ENCODE measurements around the gene ACSM6.
A peak's percentile ranks its signal among the peaks of the same experiment; 100 is the strongest.
"Not testable (repeated sequence)": the region's sequence is repeated elsewhere in the genome, so short reads cannot be mapped to it uniquely, and the experiment has no call there.

Gene ACSM6, protein sequence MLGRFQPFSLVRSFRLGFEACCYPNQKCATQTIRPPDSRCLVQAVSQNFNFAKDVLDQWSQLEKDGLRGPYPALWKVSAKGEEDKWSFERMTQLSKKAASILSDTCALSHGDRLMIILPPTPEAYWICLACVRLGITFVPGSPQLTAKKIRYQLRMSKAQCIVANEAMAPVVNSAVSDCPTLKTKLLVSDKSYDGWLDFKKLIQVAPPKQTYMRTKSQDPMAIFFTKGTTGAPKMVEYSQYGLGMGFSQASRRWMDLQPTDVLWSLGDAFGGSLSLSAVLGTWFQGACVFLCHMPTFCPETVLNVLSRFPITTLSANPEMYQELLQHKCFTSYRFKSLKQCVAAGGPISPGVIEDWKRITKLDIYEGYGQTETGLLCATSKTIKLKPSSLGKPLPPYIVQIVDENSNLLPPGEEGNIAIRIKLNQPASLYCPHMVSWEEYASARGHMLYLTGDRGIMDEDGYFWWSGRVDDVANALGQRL

DNA sequence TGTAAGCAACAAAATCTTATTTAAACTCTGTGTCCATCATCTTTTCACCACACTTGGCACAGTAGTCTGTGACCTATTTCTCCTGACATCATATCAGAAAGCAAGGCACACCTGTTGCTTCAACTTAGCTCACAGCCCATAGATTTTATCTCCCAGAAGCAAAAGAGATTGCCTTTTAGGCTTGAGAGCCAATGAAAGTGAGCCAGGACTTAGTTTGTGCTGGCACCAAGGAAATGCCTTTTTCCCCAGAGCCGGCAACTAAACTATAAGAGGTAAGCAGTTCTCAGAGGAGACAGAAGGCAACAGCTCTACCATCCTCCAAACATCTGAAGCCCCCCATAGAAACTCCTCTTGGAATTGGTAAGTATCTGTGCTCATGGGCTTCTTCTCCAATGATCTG, at the start of gene ACSM6:
Gene ACSM6, plus strand, starts transcription at position 295 of the 400 bp plus-strand sequence. CDS start 248 bp downstream, outside the sequence.
- DNase-seq = no peak

DNA sequence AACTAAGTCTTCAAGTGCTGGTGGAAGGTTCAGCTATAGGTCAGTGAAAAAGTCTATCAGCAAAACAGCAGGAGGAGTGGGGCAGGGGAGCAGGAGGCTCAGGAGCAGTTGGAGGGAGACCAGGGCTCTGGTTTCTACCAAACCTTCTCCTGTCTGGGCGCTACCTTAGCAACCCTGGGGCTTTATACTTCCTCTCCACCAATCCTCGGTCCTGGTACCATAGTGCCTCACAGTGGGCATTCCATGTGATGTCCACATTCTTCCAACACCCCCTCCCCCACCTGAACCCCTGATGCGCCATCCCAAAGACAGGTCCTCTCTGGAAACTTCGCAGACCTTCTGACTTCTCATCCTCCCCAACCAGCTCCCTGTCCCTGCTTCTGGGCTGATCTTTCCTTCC, 25.3 kb upstream of the ACSM6 start:
- DNase-seq = no peak

- no peak for DNase-seq
Measured at GRCh38 chr10:95169522-95169921, 24.5 kb upstream of the ACSM6 start.

DNA sequence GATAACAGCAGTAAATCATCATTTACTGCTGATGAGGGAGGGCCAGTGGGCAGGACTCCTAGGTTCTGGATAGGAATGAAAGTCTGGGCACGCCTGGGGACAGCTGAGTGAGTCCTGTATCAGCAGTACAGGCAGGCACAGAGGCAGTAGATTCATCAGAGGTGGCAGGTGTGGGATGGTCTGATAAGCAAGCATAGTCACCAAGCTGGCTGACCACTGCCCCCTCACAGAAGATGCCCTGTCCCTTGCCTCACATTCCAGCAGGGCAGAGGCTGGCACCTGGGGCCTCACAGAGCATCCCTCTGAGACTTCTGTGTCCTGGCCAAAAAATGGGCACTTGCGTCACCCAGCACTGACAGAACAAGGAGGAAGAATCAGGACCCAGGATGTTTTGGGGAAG, 23.2 kb upstream of the ACSM6 start:
- no peak for DNase-seq

- no peak for DNase-seq
Measured at GRCh38 chr10:95171336-95171735, 22.7 kb upstream of the ACSM6 start.

- no peak for DNase-seq
Measured at GRCh38 chr10:95172851-95173250, 21.2 kb upstream of the ACSM6 start.

- no peak for DNase-seq
Measured at GRCh38 chr10:95176101-95176500, 17.9 kb upstream of the ACSM6 start.

- DNase-seq = no peak
Measured at GRCh38 chr10:95177429-95177828, 16.6 kb upstream of the ACSM6 start.

- DNase-seq = no peak
Measured at GRCh38 chr10:95178266-95178665, 15.8 kb upstream of the ACSM6 start.

- DNase-seq = no peak
Measured at GRCh38 chr10:95178797-95179196, 15.2 kb upstream of the ACSM6 start.

- DNase-seq = no peak
Measured at GRCh38 chr10:95181726-95182125, 12.3 kb upstream of the ACSM6 start.

- DNase-seq = peak; percentile 74
Measured at GRCh38 chr10:95183271-95184230, 10.5 kb upstream of the ACSM6 start.

- no peak for DNase-seq
Measured at GRCh38 chr10:95187617-95188016, 6.4 kb upstream of the ACSM6 start.

GRCh38 chr10:95188593-95188992, 5.4 kb upstream of the ACSM6 start:
- DNase-seq = no peak

DNA sequence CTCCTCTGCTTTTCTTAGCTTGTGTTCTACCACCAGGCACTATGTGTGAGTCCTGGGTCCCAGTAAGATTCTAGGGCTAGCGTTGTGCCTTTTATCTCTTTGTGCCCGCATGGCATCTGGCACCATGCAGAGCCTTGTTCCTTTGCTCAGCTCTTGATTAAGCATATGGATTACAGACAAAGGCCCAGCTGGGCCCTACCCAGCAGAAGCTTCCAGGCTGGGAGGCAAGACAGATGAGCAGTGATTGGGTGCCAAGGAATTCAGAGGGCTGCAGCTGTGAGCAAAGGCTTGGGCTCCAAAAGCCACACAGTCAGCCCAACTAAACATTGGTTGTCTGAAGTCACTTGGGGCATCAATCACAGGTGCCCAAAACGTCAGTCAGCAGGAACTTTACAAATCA, 2.0 kb downstream of the ACSM6 start:
- no peak for DNase-seq

GRCh38 chr10:95201736-95202135, 7.7 kb downstream of the ACSM6 start:
- DNase-seq = no peak

- not testable (repeated sequence) for DNase-seq
Measured at GRCh38 chr10:95202865-95203264, 8.8 kb downstream of the ACSM6 start.

- no peak for DNase-seq
Measured at GRCh38 chr10:95208702-95209391, 14.8 kb downstream of the ACSM6 start.

DNA sequence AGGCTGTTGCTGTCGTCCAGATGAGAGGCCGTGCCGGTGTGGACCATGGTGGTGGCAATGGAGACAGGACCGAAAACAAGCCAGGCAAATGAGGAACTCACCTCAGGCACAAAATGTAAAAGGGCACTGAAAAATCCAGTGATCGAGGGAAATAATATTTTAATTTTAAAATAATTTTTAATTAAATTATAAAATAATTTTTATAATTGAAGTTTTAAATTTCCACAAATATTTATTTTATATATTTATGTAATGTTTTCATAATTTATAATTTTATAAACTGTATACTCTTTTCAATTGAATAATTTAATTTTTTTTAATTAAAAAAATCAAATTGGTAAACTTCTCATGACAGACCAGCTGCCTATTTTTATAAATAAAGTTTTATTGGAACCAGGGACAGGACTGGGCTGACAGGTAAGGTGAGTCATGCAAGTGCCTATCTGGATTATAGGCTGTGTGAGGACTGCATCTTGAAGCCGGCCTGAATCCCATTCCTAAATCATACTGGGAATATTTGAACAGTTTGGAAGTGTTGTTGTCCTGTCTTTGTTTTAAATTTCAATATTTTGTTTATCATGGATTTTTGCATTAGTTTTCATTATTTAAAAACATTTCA, 15.6 kb downstream of the ACSM6 start:
- no peak for DNase-seq

- no peak for DNase-seq
Measured at GRCh38 chr10:95211606-95212279, 17.7 kb downstream of the ACSM6 start.

GRCh38 chr10:95214369-95214768, 20.3 kb downstream of the ACSM6 start:
- no peak for DNase-seq

DNA sequence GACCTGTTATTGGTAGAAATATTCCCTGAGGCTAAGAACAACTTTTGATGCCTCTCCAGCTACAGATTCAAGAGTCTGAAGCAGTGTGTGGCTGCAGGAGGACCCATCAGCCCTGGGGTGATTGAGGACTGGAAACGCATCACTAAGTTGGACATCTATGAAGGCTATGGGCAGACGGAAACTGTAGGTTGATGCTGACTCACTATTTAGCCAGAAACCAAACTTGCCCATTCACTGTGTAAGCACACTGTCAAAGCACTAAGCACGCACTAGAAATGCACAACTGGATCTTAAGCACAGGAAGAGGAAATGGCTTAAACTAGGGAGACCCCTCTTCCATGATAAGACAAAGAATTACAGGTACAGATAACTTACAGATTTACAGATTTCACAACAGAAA, 20.8 kb downstream of the ACSM6 start:
- no peak for DNase-seq
